Right lobe of liver (tissue), 4 donors: ENCODE measurements around the gene FBXO3.

Experiments used
- POLR2A ChIP-seq: fragments of 450-650 bp; IDR thresholded peaks from one replicate; pipeline ENCODE4 v1.6.1; 2017; ENCODE audit warnings: antibody characterized with exemption, mild to moderate bottlenecking
- TF ChIP-seq, protein P1 (sequence below), 4 donors: fragments of 200-600 bp in 3 of 4; fragments of 450-650 bp in 1 of 4; IDR thresholded peaks; one replicate each; pipeline versions ENCODE4 v1.5.1 to v1.8.0; 2016 to 2022; ENCODE audit warnings: antibody characterized with exemption in 4 of 4, mild to moderate bottlenecking in 2 of 4
- donor health status: DM: no; HTN: no; CAD: no.
- donor health status: DM: no; HTN: no; CAD: no.
- donor health status: DM: no; HTN: yes; CAD: no.

DNA sequence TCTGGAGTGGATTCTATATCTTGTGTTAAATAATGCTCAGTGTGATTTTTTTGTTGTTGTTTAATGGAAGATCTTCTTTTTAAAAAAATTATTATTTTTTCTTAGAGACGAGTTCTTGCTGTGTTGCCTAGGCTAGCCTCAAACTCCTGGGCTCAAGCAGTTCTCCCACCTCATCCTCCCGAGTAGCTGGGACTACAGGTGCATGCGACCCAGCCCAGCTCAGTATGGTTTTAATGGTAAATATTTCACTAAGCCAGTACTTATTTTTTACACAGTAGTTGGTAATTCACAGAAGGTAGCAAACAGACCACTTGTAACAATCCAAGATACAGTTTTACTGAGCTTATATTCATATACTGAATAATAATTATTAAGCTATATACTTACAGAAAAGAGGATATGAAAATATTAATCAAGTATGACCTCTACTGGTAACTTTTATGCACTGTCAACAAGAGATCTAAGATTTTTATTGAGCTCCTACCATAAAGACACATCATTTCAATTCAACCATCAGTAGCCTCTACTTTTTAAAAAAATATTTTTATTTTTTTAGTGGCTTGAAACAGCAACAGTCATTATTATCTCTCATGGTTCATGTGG, 32.0 kb downstream of the FBXO3 start:
- TF ChIP-seq, protein P1, sequence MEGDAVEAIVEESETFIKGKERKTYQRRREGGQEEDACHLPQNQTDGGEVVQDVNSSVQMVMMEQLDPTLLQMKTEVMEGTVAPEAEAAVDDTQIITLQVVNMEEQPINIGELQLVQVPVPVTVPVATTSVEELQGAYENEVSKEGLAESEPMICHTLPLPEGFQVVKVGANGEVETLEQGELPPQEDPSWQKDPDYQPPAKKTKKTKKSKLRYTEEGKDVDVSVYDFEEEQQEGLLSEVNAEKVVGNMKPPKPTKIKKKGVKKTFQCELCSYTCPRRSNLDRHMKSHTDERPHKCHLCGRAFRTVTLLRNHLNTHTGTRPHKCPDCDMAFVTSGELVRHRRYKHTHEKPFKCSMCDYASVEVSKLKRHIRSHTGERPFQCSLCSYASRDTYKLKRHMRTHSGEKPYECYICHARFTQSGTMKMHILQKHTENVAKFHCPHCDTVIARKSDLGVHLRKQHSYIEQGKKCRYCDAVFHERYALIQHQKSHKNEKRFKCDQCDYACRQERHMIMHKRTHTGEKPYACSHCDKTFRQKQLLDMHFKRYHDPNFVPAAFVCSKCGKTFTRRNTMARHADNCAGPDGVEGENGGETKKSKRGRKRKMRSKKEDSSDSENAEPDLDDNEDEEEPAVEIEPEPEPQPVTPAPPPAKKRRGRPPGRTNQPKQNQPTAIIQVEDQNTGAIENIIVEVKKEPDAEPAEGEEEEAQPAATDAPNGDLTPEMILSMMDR (IDR thresholded peaks at IDR 0.05) = peak; percentile 35 to 56 (median 53)
- no peak for TF ChIP-seq POLR2A
